Type B pancreatic cell (in vitro differentiated cells): Measurements from ENCODE around the gene NTRK3. TPM values are rescaled to one million over a fixed set of nuclear protein-coding genes. Genes with fewer than 3 reads are reported as not detected.
"Not testable (repeated sequence)": the region's sequence is repeated elsewhere in the genome, so short reads cannot be mapped to it uniquely, and the experiment has no call there.

Source experiments
- DNase-seq: peaks from one replicate; pipeline ENCODE4 v3.0.0; 2021; ENCODE audit warnings: mixed read lengths; ENCODE audit not compliant: unreplicated experiment; ENCODE audit errors: extremely low spot score
- H3K27ac Mint-ChIP-seq: 2 replicates; pipeline ENCODE4 v1.8.0; 2021; ENCODE audit warnings: mild to moderate bottlenecking, mixed read lengths
- H3K27me3 Mint-ChIP-seq: 2 replicates; pipeline ENCODE4 v1.8.0; 2021; ENCODE audit warnings: mixed read lengths
- H3K36me3 Mint-ChIP-seq: 2 replicates; pipeline ENCODE4 v1.8.0; 2021; ENCODE audit warnings: mixed read lengths
- H3K4me1 Mint-ChIP-seq: one replicate; pipeline ENCODE4 v1.8.0; 2021; ENCODE audit warnings: mixed read lengths; ENCODE audit not compliant: unreplicated experiment
- H3K4me3 Mint-ChIP-seq: 2 replicates; pipeline ENCODE4 v1.8.0; 2021; ENCODE audit warnings: mild to moderate bottlenecking, mixed read lengths
- H3K9me3 Mint-ChIP-seq: 2 replicates; pipeline ENCODE4 v1.8.0; 2021; ENCODE audit warnings: mixed read lengths
- total RNA-seq: library from RNA; stranded (reverse); gene quantifications from 2 replicates; pipeline ENCODE4 v1.2.1, GENCODE V29; 2021; ENCODE audit warnings: low replicate concordance
- TF ChIP-seq, protein P1 (sequence below): fragments of 200-600 bp; sonication (generic); conservative IDR thresholded peaks from 2 replicates; pipeline ENCODE4 v1.5.0; 2021; ENCODE audit warnings: antibody characterized with exemption, mild to moderate bottlenecking

Gene NTRK3
- total RNA-seq, 1 donor from 2014 or later: 16.9 TPM

DNA sequence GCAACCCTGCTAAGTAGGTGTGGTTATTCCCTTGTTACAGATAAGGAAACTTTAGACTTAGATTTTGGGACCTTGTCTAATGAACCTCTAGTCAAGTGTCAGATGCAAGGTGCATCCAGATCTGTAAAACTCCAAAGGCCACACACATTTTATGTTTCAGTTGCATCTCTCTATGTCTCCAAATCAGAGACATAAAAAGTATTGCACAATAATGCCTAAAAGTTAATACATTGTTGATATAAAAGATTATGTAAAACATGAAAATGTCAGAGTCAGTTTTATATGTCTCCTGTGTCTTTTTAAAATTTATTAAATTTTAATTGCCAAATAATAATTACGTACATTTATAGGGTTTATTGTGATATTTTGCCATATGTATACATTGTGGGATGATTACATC is 408.5 kb downstream of the NTRK3 start:
- Mint-ChIP-seq H3K27me3 (peaks cover 3% of the 10 kb centered on the region), H3K36me3 (no peaks in the 10 kb centered on the region), H3K27ac (no peak overlapping the region), H3K9me3 (no peaks in the 10 kb centered on the region), H3K4me1 (no peaks in the 10 kb centered on the region), H3K4me3 (no peak overlapping the region)
- TF ChIP-seq, protein P1, sequence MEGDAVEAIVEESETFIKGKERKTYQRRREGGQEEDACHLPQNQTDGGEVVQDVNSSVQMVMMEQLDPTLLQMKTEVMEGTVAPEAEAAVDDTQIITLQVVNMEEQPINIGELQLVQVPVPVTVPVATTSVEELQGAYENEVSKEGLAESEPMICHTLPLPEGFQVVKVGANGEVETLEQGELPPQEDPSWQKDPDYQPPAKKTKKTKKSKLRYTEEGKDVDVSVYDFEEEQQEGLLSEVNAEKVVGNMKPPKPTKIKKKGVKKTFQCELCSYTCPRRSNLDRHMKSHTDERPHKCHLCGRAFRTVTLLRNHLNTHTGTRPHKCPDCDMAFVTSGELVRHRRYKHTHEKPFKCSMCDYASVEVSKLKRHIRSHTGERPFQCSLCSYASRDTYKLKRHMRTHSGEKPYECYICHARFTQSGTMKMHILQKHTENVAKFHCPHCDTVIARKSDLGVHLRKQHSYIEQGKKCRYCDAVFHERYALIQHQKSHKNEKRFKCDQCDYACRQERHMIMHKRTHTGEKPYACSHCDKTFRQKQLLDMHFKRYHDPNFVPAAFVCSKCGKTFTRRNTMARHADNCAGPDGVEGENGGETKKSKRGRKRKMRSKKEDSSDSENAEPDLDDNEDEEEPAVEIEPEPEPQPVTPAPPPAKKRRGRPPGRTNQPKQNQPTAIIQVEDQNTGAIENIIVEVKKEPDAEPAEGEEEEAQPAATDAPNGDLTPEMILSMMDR: no peak
- DNase-seq: no peak

DNA sequence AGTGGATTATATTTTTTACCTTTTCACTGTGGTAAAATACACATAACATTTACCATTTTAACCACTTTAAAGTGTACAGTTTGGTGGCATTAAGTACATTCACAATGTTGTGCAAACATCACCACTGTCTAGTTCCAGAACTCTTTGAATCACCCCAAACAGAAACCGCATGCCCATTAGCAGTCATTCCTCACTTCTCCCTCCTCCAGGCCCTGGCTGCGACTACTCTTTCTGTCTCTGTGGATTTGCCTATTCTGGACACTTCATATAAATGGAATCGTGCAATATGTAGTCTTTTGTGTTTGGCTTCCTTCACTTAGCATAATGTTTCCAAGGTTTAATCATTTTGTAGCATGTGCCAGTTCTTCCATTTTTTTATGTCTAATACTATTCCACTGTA is 409.8 kb downstream of the NTRK3 start:
- no peaks in the 10 kb centered on the region for H3K9me3 Mint-ChIP-seq
- no peak for DNase-seq

DNA sequence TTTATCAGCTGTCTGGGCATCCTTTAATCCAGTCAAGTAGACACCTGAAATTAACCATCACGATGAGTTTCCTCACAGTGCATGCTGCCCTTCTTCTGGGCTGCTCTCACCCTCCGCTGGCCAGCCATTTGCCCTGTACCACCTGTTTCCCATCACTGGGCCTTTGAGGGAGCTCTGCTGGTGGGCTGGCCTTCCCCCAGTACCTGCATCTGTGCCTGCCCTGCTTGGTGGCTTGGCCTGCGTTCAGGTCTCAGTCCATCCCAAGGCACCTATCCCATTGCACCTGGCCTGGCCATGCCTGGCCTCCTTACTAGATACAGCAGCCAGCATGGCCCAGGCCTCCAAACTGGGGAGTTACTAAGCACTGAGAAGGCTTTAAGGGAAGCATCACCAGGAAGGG is 413.2 kb downstream of the NTRK3 start:
- Mint-ChIP-seq H3K4me1 (no peaks in the 10 kb centered on the region), H3K4me3 (no peak overlapping the region), H3K27ac (no peak overlapping the region), H3K27me3 (peaks cover 7% of the 10 kb centered on the region), H3K36me3 (no peaks in the 10 kb centered on the region), H3K9me3 (no peaks in the 10 kb centered on the region)
- TF ChIP-seq, protein P1: no peak
- DNase-seq: no peak

More for the DNA sequence above, 409.8 kb downstream of the NTRK3 start:
- peaks cover 3% of the 10 kb centered on the region for H3K27me3 Mint-ChIP-seq
- no peak overlapping the region for H3K27ac Mint-ChIP-seq
- no peaks in the 10 kb centered on the region for H3K4me1 Mint-ChIP-seq
- no peaks in the 10 kb centered on the region for H3K36me3 Mint-ChIP-seq
- TF ChIP-seq, protein P1: no peak
- H3K4me3 Mint-ChIP-seq: no peak overlapping the region

DNA sequence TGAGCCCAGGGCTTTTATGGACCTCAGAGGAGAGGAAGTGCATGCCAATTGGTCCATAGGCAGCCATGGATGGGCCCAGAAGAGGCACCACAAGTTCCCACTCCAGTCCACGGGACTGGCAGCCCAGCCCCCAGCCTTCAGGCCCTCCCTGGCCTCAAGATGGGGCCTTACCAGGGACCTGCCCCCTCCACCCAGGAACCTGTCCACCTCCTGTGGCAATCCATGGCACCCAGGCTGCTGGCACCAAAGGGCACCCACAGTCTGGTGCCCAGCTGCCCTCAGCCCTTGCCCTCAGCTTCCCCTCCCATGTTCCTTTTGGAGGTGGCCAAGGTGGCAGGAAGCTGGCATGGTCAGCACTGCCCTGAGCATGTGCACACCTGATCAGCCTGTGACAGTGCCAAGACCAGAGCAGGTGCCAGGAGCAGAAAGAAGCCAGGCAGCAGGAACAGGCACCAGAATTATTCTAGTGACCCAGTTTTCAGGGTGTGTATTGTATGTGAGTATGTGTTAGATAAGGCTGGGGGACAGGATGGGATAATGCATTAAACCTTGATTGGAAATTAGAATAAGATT is 415.0 kb downstream of the NTRK3 start:
- Mint-ChIP-seq H3K4me1 (no peaks in the 10 kb centered on the region), H3K27ac (no peak overlapping the region), H3K9me3 (no peaks in the 10 kb centered on the region), H3K27me3 (peaks cover 6% of the 10 kb centered on the region), H3K4me3 (no peak overlapping the region), H3K36me3 (no peaks in the 10 kb centered on the region)
- DNase-seq: no peak
- TF ChIP-seq, protein P1: no peak

DNA sequence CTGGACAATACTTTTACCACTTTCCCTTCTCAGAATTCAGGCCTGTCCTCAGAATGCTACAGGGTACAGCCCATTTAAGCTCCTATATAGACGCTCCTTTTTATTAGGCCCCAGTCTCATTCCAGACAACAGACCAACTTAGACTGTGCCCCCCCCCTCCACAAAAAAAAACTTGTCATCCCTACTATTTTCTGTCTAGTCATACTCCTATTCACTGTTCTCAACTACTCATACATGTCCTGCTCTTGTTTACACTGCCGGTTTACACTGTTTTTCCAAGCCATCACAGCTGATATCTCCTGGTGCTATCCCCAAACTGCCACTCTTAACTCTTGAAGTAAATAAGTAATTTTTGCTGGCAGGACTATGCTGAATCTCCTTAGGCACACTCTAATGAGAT is 420.7 kb downstream of the NTRK3 start:
- H3K9me3 Mint-ChIP-seq, H3K27ac Mint-ChIP-seq, H3K4me3 Mint-ChIP-seq, H3K4me1 Mint-ChIP-seq, DNase-seq, H3K36me3 Mint-ChIP-seq: not testable (repeated sequence)
- peaks cover 32% of the 10 kb centered on the region for H3K27me3 Mint-ChIP-seq

DNA sequence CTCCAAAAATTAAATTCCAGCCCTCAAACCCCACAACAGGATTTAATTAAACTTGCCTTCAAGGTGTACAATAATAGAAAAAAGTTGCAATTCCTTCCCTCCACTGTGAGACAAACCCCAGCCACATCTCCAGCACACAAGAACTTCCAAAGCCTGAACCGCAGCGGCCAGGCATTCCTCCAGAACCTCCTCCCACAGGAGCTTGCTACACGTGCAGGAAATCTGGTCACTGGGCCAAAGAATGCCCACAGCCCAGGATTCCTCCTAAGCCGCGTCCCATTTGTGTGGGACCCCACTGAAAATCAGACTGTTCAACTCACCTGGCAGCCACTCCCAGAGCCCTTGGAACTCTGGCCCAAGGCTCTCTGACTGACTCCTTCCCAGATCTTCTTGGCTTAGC is 423.2 kb downstream of the NTRK3 start:
- H3K27ac Mint-ChIP-seq, H3K4me3 Mint-ChIP-seq, H3K4me1 Mint-ChIP-seq, H3K36me3 Mint-ChIP-seq, DNase-seq, H3K9me3 Mint-ChIP-seq: not testable (repeated sequence)
- peaks cover 42% of the 10 kb centered on the region for H3K27me3 Mint-ChIP-seq
